Stimulated activated CD8-positive, alpha-beta memory T cell treated with anti-CD3 and anti-CD28 coated beads, Interleukin-12 subunit alpha, Interleukin-12 subunit beta, amount 100 ng/mL, for 1 hour (primary cell): ENCODE measurements around the gene RFX8.
"Not testable (repeated sequence)": the region's sequence is repeated elsewhere in the genome, so short reads cannot be mapped to it uniquely, and the experiment has no call there.

ENCODE experiments used
- DNase-seq: peaks from one replicate; pipeline ENCODE4 v3.0.0-alpha.2; 2020; ENCODE audit warnings: low read depth

RFX8 gene

GRCh38 chr2:101474731-101475384 is at the start of gene RFX8:
Gene RFX8, minus strand, starts transcription at chr2:101475112. Its CDS starts 8,264 bp downstream, at chr2:101466848.
- no peak for DNase-seq

- DNase-seq = no peak
Observed at GRCh38 chr2:101521487-101521886, 46.6 kb upstream of the RFX8 start.

- DNase-seq = no peak
Observed at GRCh38 chr2:101520246-101520645, 45.3 kb upstream of the RFX8 start.

GRCh38 chr2:101518578-101519492 is 43.9 kb upstream of the RFX8 start:
- no peak for DNase-seq

- no peak for DNase-seq
Observed at GRCh38 chr2:101517758-101518271, 42.9 kb upstream of the RFX8 start.

GRCh38 chr2:101516823-101517690 is 42.1 kb upstream of the RFX8 start:
- no peak for DNase-seq

- DNase-seq = no peak
Observed at GRCh38 chr2:101516349-101516748, 41.4 kb upstream of the RFX8 start.

GRCh38 chr2:101515477-101515876 is 40.6 kb upstream of the RFX8 start:
- no peak for DNase-seq

- DNase-seq = no peak
Observed at GRCh38 chr2:101512993-101513392, 38.1 kb upstream of the RFX8 start.

- no peak for DNase-seq
Observed at GRCh38 chr2:101511381-101511780, 36.5 kb upstream of the RFX8 start.

GRCh38 chr2:101509499-101510284 is 34.8 kb upstream of the RFX8 start:
- DNase-seq = no peak

GRCh38 chr2:101508636-101509035 is 33.7 kb upstream of the RFX8 start:
- no peak for DNase-seq

- DNase-seq = not testable (repeated sequence)
Observed at GRCh38 chr2:101505276-101505675, 30.4 kb upstream of the RFX8 start.

GRCh38 chr2:101504744-101505143 is 29.8 kb upstream of the RFX8 start:
- DNase-seq = not testable (repeated sequence)

- DNase-seq = no peak
Observed at GRCh38 chr2:101502095-101502494, 27.2 kb upstream of the RFX8 start.

- no peak for DNase-seq
Observed at GRCh38 chr2:101501443-101501842, 26.5 kb upstream of the RFX8 start.

GRCh38 chr2:101500860-101501259 is 25.9 kb upstream of the RFX8 start:
- DNase-seq = no peak

GRCh38 chr2:101500180-101500579 is 25.3 kb upstream of the RFX8 start:
- no peak for DNase-seq

- DNase-seq = no peak
Observed at GRCh38 chr2:101496279-101496678, 21.4 kb upstream of the RFX8 start.

- DNase-seq = no peak
Observed at GRCh38 chr2:101492936-101493473, 18.1 kb upstream of the RFX8 start.

- DNase-seq = no peak
Observed at GRCh38 chr2:101486994-101487393, 12.1 kb upstream of the RFX8 start.
